Naive thymus-derived CD4-positive, alpha-beta T cell (primary cell): ENCODE results near the gene SNAPC5. TPM values are rescaled to one million over a fixed set of nuclear protein-coding genes. Genes with fewer than 3 reads are reported as not detected.

ENCODE experiments used
- ATAC-seq: fragments of 150-1000 bp; cut with Tn5 transposase; 2 replicates; pipeline ENCODE4 v1.10.0; 2021; ENCODE audit warnings: mild to moderate bottlenecking, moderate library complexity
- CTCF ChIA-PET: fragments of 350-600 bp; sonication (Branson Sonifier 250); formaldehyde crosslinking; loops from one replicate; lab custom pipeline; 2021; ENCODE audit warnings: antibody characterized with exemption; lab: Charles Lee
- POLR2A ChIA-PET: fragments of 350-600 bp; sonication (Branson Sonifier 250); formaldehyde crosslinking; loops from one replicate; lab custom pipeline; 2021; ENCODE audit warnings: antibody characterized with exemption, inconsistent platforms; lab: Charles Lee
- DNase-seq, 9 donors: peaks; one replicate each; pipeline versions ENCODE4 v3.0.0 to v3.0.0-alpha.2; 2020 to 2022; ENCODE audit warnings: mixed read lengths in 1 of 9
- H3K27ac ChIP-seq: one replicate; pipeline ENCODE4 v1.7.0; 2013; ENCODE audit warnings: mild to moderate bottlenecking, low read depth, low read length, moderate library complexity
- H3K27me3 ChIP-seq, 2 donors: one replicate each; pipeline ENCODE4 v1.7.0; 2013; ENCODE audit warnings: low read length in 2 of 2, mild to moderate bottlenecking in 2 of 2, moderate library complexity in 2 of 2; ENCODE audit not compliant: control insufficient read depth in 2 of 2, insufficient read depth in 2 of 2
- H3K36me3 ChIP-seq, 3 experiments: 1 replicate in 2 of 3; 2 replicates in 1 of 3; pipeline ENCODE4 v1.7.0; 2013; ENCODE audit warnings: low read length in 3 of 3, mild to moderate bottlenecking in 3 of 3, moderate library complexity in 1 of 3; ENCODE audit not compliant: insufficient read depth in 3 of 3, control insufficient read depth in 2 of 3
- H3K4me1 ChIP-seq, 2 donors: one replicate each; pipeline ENCODE4 v1.7.0; 2013; ENCODE audit warnings: low read length in 2 of 2, mild to moderate bottlenecking in 2 of 2, moderate library complexity in 1 of 2; ENCODE audit not compliant: control insufficient read depth in 2 of 2, insufficient read depth in 2 of 2
- H3K4me3 ChIP-seq: 2 replicates; pipeline ENCODE4 v1.7.0; 2013; ENCODE audit warnings: mild to moderate bottlenecking, low read length
- H3K9me3 ChIP-seq, 3 experiments: 1 replicate in 2 of 3; 2 replicates in 1 of 3; pipeline ENCODE4 v1.7.0; 2013; ENCODE audit warnings: low read length in 3 of 3; ENCODE audit not compliant: control insufficient read depth in 2 of 3
- H3K27ac Mint-ChIP-seq, 9 donors: one replicate each; pipeline ENCODE4 v1.8.0; 2020 to 2022; ENCODE audit warnings: mixed read lengths in 9 of 9, mild to moderate bottlenecking in 8 of 9, moderate library complexity in 5 of 9, inconsistent platforms in 2 of 9
- H3K27me3 Mint-ChIP-seq, 5 donors: one replicate each; pipeline ENCODE4 v1.8.0; 2021 to 2022; ENCODE audit warnings: mixed read lengths in 5 of 5, mild to moderate bottlenecking in 1 of 5
- H3K36me3 Mint-ChIP-seq, 5 donors: one replicate each; pipeline ENCODE4 v1.8.0; 2020 to 2022; ENCODE audit warnings: mixed read lengths in 5 of 5, mild to moderate bottlenecking in 3 of 5, inconsistent platforms in 1 of 5
- H3K4me1 Mint-ChIP-seq, 7 donors: one replicate each; pipeline ENCODE4 v1.8.0; 2020 to 2022; ENCODE audit warnings: mixed read lengths in 7 of 7, mild to moderate bottlenecking in 3 of 7, inconsistent platforms in 1 of 7
- H3K4me3 Mint-ChIP-seq, 10 donors: one replicate each; pipeline ENCODE4 v1.8.0; 2020 to 2022; ENCODE audit warnings: mild to moderate bottlenecking in 10 of 10, mixed read lengths in 10 of 10, moderate library complexity in 6 of 10, inconsistent platforms in 2 of 10
- H3K9me3 Mint-ChIP-seq, 11 donors: one replicate each; pipeline ENCODE4 v1.8.0; 2020 to 2022; ENCODE audit warnings: mixed read lengths in 11 of 11, mild to moderate bottlenecking in 4 of 11, inconsistent platforms in 1 of 11, moderate library complexity in 1 of 11
- intact Hi-C, 2 donors: fragments of 100-400 bp; cut with micrococcal nuclease; formaldehyde crosslinking; loops; one replicate each; pipeline ENCODE4 v1.15.1; 2023
- polyA plus RNA-seq, 2 donors: library from polyadenylated mRNA; unstranded; fragments of 300-500 nt; fragmentation: Illumina TruSeq; gene quantifications; one replicate each; pipeline ENCODE4 v1.2.3, GENCODE V29; 2021
- total RNA-seq, 6 experiments: library from RNA in 5 of 6; stranded (reverse) in 5 of 6; gene quantifications; 1 replicate in 5 of 6; 2 replicates in 1 of 6; pipeline ENCODE4 v1.2.3 and lab custom pipeline; 2021 to 2026

SNAPC5 gene
- total RNA-seq (10 to 100 TPM; 20.4 to 35.9 (median 25.0) TPM), polyA plus RNA-seq (10 to 100 TPM; 66.9 to 77.6 TPM), total RNA-seq (lab: John Stamatoyannopoulos, UW) (16.7 reads per million, percentile 46 among the genes with 10 or more reads in this experiment)

- CTCF ChIA-PET: interaction anchor here (0.7 to 5.3 kb wide), 20 partner anchors 8 to 1232 kb away, joined by 3 to 62 read pairs (median 5); partner anchors contain the start of genes MAP2K1 and TIPIN
Measured at GRCh38 chr15:66497502-66498455, at the start of gene SNAPC5. TSS of gene SNAPC5 (minus strand) at chr15:66497762. CDS start at chr15:66497731, 31 bp downstream.

GRCh38 chr15:66545255-66545654 is 47.7 kb upstream of the SNAPC5 start:
- Mint-ChIP-seq H3K27me3 (no peaks in the 10 kb centered on the region), H3K9me3 (peaks cover 0 to 1% (median 0%) of the 10 kb centered on the region in 11 donors), H3K27ac (no peak overlapping the region), H3K4me1 (no peaks in the 10 kb centered on the region), H3K36me3 (peaks cover 0 to 35% (median 13%) of the 10 kb centered on the region in 5 donors), H3K4me3 (no peak overlapping the region)
- H3K9me3 ChIP-seq: no peaks in the 10 kb centered on the region
- no peak overlapping the region for H3K4me3 ChIP-seq
- ChIA-PET POLR2A (no interaction called here), CTCF (no interaction called here)
- ATAC-seq (no peak), DNase-seq (no peak)
- intact Hi-C loops: no loop called here
- peaks cover 0 to under 1% (median 0%) of the 10 kb centered on the region in 3 experiments for H3K36me3 ChIP-seq
- H3K27me3 ChIP-seq: no peaks in the 10 kb centered on the region
- H3K27ac ChIP-seq: no peak overlapping the region
- no peaks in the 10 kb centered on the region for H3K4me1 ChIP-seq

More at GRCh38 chr15:66497502-66498455, at the start of gene SNAPC5:
- no peaks in the 10 kb centered on the region for H3K9me3 ChIP-seq
- peak within 1 kb of the TSS; percentile 91 for H3K27ac ChIP-seq
- peak; percentile 97 for ATAC-seq
- H3K27me3 ChIP-seq: no peaks in the 10 kb centered on the region
- intact Hi-C loops: loop anchor here (1.0 to 5.0 kb wide), 13 partner anchors 8 to 1365 kb away; partner anchors contain the start of genes MAP2K1 (in 2 of the 2), TIPIN (in 2 of the 2), ZWILCH (in 2 of the 2) and DIS3L (in 1 of the 2)
- peak; percentile 94 to 99 (median 96) for DNase-seq
- Mint-ChIP-seq H3K36me3 (peaks cover 10 to 53% (median 33%) of the 10 kb centered on the region in 5 donors), H3K4me1 (peaks cover 21 to 66% (median 49%) of the 10 kb centered on the region in 7 donors), H3K9me3 (peaks cover 0 to 3% (median 0%) of the 10 kb centered on the region in 11 donors), H3K4me3 (peak within 1 kb of the TSS; percentile 89 to 98 (median 97)), H3K27ac (peak within 1 kb of the TSS; percentile 94 to 99 (median 98)), H3K27me3 (no peaks in the 10 kb centered on the region)
- H3K36me3 ChIP-seq: peaks cover 15 to 84% (median 52%) of the 10 kb centered on the region in 3 experiments
- H3K4me3 ChIP-seq: peak within 1 kb of the TSS; percentile 80
- POLR2A ChIA-PET: interaction anchor here (0.6 to 4.1 kb wide), 15 partner anchors 10 to 427 kb away, joined by 3 to 71 read pairs (median 4); partner anchors contain the start of genes DIS3L and MAP2K1
- H3K4me1 ChIP-seq: peaks cover 18 to 28% of the 10 kb centered on the region in 2 donors

GRCh38 chr15:66542896-66543295 is 45.3 kb upstream of the SNAPC5 start:
- Histone ChIP-seq H3K27ac (no peak overlapping the region), H3K27me3 (no peaks in the 10 kb centered on the region), H3K4me1 (no peaks in the 10 kb centered on the region), H3K36me3 (peaks cover 0 to 9% (median 0%) of the 10 kb centered on the region in 3 experiments), H3K9me3 (no peaks in the 10 kb centered on the region), H3K4me3 (no peak overlapping the region)
- ChIA-PET CTCF (interaction anchor here (0.8 kb wide), 1 partner anchor 8 kb away, joined by 3 read pairs; no protein-coding TSS in a partner anchor), POLR2A (no interaction called here)
- Mint-ChIP-seq H3K27me3 (no peaks in the 10 kb centered on the region), H3K9me3 (peaks cover 0 to 1% (median 0%) of the 10 kb centered on the region in 11 donors), H3K36me3 (peaks cover 11 to 42% (median 29%) of the 10 kb centered on the region in 5 donors), H3K4me1 (no peaks in the 10 kb centered on the region), H3K4me3 (no peak overlapping the region), H3K27ac (no peak overlapping the region)
- DNase-seq (no peak), ATAC-seq (no peak)
- intact Hi-C loops: no loop called here

- H3K27ac Mint-ChIP-seq: no peak overlapping the region
- Histone ChIP-seq H3K4me1 (no peaks in the 10 kb centered on the region), H3K27me3 (no peaks in the 10 kb centered on the region), H3K36me3 (peaks cover 0 to 9% (median 0%) of the 10 kb centered on the region in 3 experiments), H3K27ac (no peak overlapping the region), H3K4me3 (no peak overlapping the region), H3K9me3 (no peaks in the 10 kb centered on the region)
- ChIA-PET CTCF (interaction anchor here (0.8 kb wide), 1 partner anchor 8 kb away, joined by 3 read pairs; no protein-coding TSS in a partner anchor), POLR2A (interaction anchor here (0.6 kb wide), 1 partner anchor 9 kb away, joined by 3 read pairs; no protein-coding TSS in a partner anchor)
- ATAC-seq (no peak), DNase-seq (no peak)
- H3K36me3 Mint-ChIP-seq: peaks cover 11 to 40% (median 31%) of the 10 kb centered on the region in 5 donors
- H3K4me3 Mint-ChIP-seq: no peak overlapping the region
- intact Hi-C loops: no loop called here
- no peaks in the 10 kb centered on the region for H3K27me3 Mint-ChIP-seq
- H3K9me3 Mint-ChIP-seq: no peaks in the 10 kb centered on the region
- no peaks in the 10 kb centered on the region for H3K4me1 Mint-ChIP-seq
Measured at GRCh38 chr15:66535056-66535455, 37.5 kb upstream of the SNAPC5 start.

GRCh38 chr15:66524838-66525237 is 27.3 kb upstream of the SNAPC5 start:
- Histone ChIP-seq H3K4me3 (no peak overlapping the region), H3K4me1 (no peaks in the 10 kb centered on the region), H3K36me3 (peaks cover 0 to 14% (median 13%) of the 10 kb centered on the region in 3 experiments), H3K27ac (no peak overlapping the region), H3K27me3 (no peaks in the 10 kb centered on the region), H3K9me3 (no peaks in the 10 kb centered on the region)
- Mint-ChIP-seq H3K9me3 (no peaks in the 10 kb centered on the region), H3K4me3 (no peak overlapping the region), H3K27me3 (no peaks in the 10 kb centered on the region), H3K27ac (no peak overlapping the region), H3K4me1 (peaks cover 0 to 13% (median 0%) of the 10 kb centered on the region in 7 donors), H3K36me3 (peaks cover 3 to 39% (median 21%) of the 10 kb centered on the region in 5 donors)
- ChIA-PET CTCF (no interaction called here), POLR2A (interaction anchor here (1.6 kb wide), 1 partner anchor 21 kb away, joined by 4 read pairs; the partner anchor contains the start of gene RPL4)
- no peak for ATAC-seq
- DNase-seq: no peak
- intact Hi-C loops: no loop called here

- Mint-ChIP-seq H3K9me3 (no peaks in the 10 kb centered on the region), H3K27me3 (no peaks in the 10 kb centered on the region), H3K36me3 (peaks cover 0 to 32% (median 17%) of the 10 kb centered on the region in 5 donors), H3K4me1 (peaks cover 0 to 14% (median 0%) of the 10 kb centered on the region in 7 donors), H3K27ac (no peak overlapping the region), H3K4me3 (no peak overlapping the region)
- no peak overlapping the region for H3K4me3 ChIP-seq
- CTCF ChIA-PET: interaction anchor here (0.7 kb wide), 2 partner anchors 1107 to 1143 kb away, joined by 3 read pairs; no protein-coding TSS in a partner anchor
- H3K9me3 ChIP-seq: no peaks in the 10 kb centered on the region
- DNase-seq: no peak
- POLR2A ChIA-PET: interaction anchor here (1.6 kb wide), 1 partner anchor 20 kb away, joined by 4 read pairs; the partner anchor contains the start of gene RPL4
- ATAC-seq: no peak
- intact Hi-C loops: no loop called here
- H3K36me3 ChIP-seq: peaks cover 0 to 10% (median 8%) of the 10 kb centered on the region in 3 experiments
- no peaks in the 10 kb centered on the region for H3K4me1 ChIP-seq
- no peaks in the 10 kb centered on the region for H3K27me3 ChIP-seq
- H3K27ac ChIP-seq: no peak overlapping the region
Measured at GRCh38 chr15:66523926-66524325, 26.4 kb upstream of the SNAPC5 start.
